22Rv1 (cell line): ENCODE data around the gene C12orf43.

ENCODE experiments used
- ZFX ChIP-seq: fragments of 450-650 bp; IDR thresholded peaks from 2 replicates; pipeline ENCODE4 v1.6.1; 2017; ENCODE audit warnings: antibody characterized with exemption, borderline replicate concordance
- TF ChIP-seq, protein P1 (sequence below): fragments of 450-650 bp; IDR thresholded peaks from 2 replicates; pipeline ENCODE4 v1.5.1; 2017; ENCODE audit warnings: mild to moderate bottlenecking

DNA sequence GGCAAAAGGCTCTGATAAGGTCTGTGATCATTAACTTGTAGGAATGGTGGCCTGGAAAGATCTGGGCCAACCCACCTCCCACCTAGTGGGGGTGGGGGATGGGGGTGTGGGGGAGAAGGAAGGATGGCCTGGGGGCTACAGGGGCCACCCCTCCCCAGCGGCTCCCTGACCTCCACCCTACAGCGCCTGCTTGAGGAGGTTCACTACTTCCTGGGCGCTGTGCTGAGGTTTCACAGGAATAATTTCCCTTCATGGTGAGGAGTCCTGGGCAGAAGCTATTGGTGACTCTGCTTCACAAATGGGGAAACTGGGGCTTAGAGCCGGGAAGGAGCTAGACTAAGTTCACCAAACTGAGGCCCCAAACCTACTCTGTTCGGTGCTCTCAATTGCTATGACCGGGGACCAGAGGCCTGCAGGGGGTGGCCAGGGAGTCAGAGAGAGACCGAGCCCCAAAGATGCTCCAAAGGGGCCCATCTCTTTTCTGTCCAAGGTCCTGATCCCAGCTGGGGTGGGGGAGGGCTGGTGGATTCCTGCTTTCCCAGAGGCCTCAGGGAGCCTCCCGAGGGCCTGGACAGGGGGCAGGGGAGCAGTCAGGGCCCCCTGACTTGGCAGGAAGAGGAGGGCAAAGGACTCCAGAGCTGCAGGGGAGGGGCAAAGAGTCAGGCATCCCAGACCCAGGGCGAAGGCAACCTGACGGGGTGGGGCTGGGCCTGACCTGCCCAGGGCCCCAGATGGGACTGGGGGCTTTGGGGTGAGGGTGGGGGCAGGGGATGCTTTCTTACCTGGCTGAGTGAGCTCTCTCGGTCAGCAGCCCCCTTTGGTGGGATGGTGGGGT lies 36.2 kb downstream of the C12orf43 start:
- TF ChIP-seq, protein P1, sequence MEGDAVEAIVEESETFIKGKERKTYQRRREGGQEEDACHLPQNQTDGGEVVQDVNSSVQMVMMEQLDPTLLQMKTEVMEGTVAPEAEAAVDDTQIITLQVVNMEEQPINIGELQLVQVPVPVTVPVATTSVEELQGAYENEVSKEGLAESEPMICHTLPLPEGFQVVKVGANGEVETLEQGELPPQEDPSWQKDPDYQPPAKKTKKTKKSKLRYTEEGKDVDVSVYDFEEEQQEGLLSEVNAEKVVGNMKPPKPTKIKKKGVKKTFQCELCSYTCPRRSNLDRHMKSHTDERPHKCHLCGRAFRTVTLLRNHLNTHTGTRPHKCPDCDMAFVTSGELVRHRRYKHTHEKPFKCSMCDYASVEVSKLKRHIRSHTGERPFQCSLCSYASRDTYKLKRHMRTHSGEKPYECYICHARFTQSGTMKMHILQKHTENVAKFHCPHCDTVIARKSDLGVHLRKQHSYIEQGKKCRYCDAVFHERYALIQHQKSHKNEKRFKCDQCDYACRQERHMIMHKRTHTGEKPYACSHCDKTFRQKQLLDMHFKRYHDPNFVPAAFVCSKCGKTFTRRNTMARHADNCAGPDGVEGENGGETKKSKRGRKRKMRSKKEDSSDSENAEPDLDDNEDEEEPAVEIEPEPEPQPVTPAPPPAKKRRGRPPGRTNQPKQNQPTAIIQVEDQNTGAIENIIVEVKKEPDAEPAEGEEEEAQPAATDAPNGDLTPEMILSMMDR, result no peak
- no peak for TF ChIP-seq ZFX
